Measurements from ENCODE around the gene HSD3B2. TPM values are rescaled to one million over a fixed set of nuclear protein-coding genes. Genes with fewer than 3 reads are reported as not detected.

The HSD3B2 gene
- total RNA-seq, 2 donors from 2014 or later, result not detected

DNA sequence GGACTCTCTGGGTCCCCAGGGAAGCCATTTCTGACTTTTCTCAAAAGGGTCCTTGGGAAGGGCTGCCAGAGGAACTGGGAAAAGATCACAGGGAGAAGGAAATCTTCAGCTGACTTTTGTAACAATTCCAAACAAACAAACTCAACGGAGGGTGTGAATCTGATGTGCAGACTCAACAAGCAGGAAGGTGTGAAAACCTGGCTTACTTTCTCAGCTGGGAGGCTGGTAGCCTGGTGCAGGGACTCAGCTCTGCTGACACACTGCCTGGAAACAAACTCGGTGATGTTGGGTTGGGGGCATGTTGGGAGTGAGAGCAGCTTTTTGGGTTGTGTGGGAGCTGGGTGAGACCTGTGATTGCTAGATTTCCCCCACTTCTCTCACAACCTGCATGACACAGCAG lies 10.2 kb upstream of the HSD3B2 start:
- H3K4me1 ChIP-seq, result no peaks in the 10 kb centered on the region
- H3K27me3 ChIP-seq, result no peaks in the 10 kb centered on the region
- no peak overlapping the region for H3K27ac ChIP-seq
- no peak for DNase-seq (ENCODE audit: low spot score)
- H3K4me3 ChIP-seq, result no peak overlapping the region
- TF ChIP-seq, protein P1, sequence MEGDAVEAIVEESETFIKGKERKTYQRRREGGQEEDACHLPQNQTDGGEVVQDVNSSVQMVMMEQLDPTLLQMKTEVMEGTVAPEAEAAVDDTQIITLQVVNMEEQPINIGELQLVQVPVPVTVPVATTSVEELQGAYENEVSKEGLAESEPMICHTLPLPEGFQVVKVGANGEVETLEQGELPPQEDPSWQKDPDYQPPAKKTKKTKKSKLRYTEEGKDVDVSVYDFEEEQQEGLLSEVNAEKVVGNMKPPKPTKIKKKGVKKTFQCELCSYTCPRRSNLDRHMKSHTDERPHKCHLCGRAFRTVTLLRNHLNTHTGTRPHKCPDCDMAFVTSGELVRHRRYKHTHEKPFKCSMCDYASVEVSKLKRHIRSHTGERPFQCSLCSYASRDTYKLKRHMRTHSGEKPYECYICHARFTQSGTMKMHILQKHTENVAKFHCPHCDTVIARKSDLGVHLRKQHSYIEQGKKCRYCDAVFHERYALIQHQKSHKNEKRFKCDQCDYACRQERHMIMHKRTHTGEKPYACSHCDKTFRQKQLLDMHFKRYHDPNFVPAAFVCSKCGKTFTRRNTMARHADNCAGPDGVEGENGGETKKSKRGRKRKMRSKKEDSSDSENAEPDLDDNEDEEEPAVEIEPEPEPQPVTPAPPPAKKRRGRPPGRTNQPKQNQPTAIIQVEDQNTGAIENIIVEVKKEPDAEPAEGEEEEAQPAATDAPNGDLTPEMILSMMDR (IDR thresholded peaks at IDR 0.05), result no peak
- H3K36me3 ChIP-seq, result no peaks in the 10 kb centered on the region
- peaks cover 0 to 16% of the 10 kb centered on the region in 2 donors for H3K9me3 ChIP-seq

DNA sequence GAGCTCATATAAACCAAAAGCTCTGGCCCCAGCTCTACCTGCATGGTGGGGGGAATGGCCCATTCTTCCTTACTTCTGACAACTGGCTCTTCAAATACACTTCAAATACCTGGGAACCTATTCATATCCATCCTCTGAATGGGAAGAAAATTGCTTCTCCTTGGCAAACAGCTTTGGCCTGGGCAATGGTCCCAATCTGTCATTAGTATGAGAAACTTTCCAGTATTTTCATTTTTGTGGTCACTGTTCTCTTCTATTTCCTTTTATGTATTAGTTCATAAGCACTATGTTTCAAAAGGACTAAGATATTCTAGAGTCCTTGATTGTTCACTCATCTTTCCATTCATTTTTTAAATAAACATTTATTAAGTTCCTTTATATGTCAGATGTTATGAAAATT lies 5.2 kb upstream of the HSD3B2 start:
- Histone ChIP-seq H3K4me1 (no peaks in the 10 kb centered on the region), H3K4me3 (no peak overlapping the region), H3K27me3 (no peaks in the 10 kb centered on the region), H3K36me3 (no peaks in the 10 kb centered on the region), H3K9me3 (peaks cover 0 to 12% of the 10 kb centered on the region in 2 donors), H3K27ac (no peak overlapping the region)
- no peak for DNase-seq (ENCODE audit: low spot score)
- TF ChIP-seq, protein P1 (IDR thresholded peaks at IDR 0.05), result no peak

DNA sequence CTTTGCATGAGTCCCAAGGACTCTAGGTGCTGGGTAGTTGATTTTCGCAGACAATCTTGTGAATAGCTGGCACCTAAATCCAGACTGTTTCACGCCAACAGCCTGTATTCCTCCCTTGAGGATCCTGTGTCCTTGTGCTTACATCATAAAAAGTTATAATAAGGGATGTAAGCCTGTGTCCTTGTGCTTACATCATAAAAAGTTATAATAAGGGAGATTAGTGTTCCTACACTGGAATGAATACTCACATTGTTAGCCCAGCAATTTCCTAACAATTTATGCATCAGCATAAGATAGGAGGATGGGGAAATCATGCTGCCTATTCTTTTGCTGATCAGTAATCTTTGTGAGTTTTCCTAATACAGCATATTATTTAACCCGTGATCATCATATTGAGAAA lies 4.0 kb upstream of the HSD3B2 start:
- H3K36me3 ChIP-seq, result no peaks in the 10 kb centered on the region
- H3K9me3 ChIP-seq, result peaks cover 0 to 12% of the 10 kb centered on the region in 2 donors
- no peak for DNase-seq (ENCODE audit: low spot score)
- H3K4me3 ChIP-seq, result no peak overlapping the region
- TF ChIP-seq, protein P1 (IDR thresholded peaks at IDR 0.05), result no peak
- H3K27me3 ChIP-seq, result no peaks in the 10 kb centered on the region
- no peak overlapping the region for H3K27ac ChIP-seq
- H3K4me1 ChIP-seq, result no peaks in the 10 kb centered on the region

DNA sequence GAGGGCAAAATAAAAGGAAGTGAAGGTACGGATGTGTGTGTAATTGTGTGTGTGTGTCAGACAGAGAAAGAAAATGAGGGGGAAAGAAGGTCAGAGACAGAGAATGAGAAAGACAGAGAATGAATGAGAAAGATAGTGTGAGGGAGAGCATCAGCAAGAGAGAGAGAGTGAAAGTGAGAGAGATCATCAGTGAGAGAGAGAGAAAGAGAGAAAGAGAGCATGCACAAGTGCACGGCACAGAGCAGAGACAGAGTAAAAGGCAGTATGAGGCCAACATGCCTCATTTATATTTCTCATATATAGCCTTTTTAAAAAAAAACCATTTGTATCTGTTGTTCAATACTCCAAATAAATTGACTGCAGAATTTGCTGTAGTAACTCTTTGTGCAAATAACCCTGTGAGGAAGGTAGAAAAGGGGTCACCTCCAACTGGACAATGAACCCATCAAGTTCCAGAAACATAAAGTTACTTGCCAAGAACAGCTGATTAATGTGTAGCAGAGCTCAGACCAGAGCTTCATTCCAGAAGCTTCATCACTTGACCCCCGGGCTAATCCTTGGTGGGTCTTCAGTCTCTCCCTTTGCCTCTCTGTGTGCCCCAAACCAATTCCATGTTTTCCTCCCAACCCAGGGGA lies 1.2 kb downstream of the HSD3B2 start:
- Histone ChIP-seq H3K4me1 (no peaks in the 10 kb centered on the region), H3K27ac (no peak overlapping the region), H3K4me3 (no peak overlapping the region), H3K36me3 (no peaks in the 10 kb centered on the region), H3K9me3 (no peaks in the 10 kb centered on the region), H3K27me3 (no peaks in the 10 kb centered on the region)
- no peak for DNase-seq (ENCODE audit: low spot score)
- TF ChIP-seq, protein P1 (IDR thresholded peaks at IDR 0.05), result no peak

DNA sequence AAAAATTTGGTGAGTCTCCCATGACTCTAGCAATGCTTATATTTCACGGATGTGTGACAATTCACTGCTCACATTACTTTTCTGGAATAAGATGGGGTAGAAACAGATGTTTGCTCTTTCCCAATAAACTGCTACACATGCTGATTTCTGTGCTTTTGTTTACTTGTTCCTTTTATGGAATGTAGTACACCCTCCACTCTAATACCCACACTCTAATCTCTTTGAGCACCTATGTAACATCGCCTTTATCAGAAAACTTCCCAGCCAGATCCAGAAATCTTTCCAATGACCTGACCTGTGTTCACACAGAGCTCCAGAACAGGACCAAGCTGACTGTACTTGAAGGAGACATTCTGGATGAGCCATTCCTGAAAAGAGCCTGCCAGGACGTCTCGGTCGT lies 4.2 kb downstream of the HSD3B2 start:
- H3K4me3 ChIP-seq, result no peak overlapping the region
- no peaks in the 10 kb centered on the region for H3K36me3 ChIP-seq
- H3K9me3 ChIP-seq, result no peaks in the 10 kb centered on the region
- TF ChIP-seq, protein P1 (IDR thresholded peaks at IDR 0.05), result no peak
- no peak for DNase-seq (ENCODE audit: low spot score)
- no peaks in the 10 kb centered on the region for H3K27me3 ChIP-seq
- H3K4me1 ChIP-seq, result no peaks in the 10 kb centered on the region
- H3K27ac ChIP-seq, result no peak overlapping the region

DNA sequence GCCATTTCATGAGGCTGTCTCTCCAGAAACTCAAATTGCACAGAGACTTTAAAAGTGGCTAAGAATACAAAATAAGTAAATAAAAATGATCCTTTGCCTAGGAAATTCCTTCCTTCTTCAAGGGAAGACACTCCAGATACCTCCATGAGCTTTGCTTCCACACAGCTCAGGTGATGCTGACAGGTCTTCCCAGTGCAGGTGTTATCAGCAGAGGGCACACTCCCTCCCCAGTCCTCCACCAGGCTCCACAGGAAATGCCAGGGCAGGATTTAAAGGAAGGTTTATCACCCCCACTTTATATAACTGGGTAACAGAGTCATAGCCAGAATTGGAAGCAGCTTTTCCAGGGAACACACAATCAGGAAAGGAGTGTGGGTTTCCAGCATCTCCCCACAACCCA lies 5.7 kb downstream of the HSD3B2 start:
- no peak for DNase-seq (ENCODE audit: low spot score)
- no peaks in the 10 kb centered on the region for H3K27me3 ChIP-seq
- TF ChIP-seq, protein P1 (IDR thresholded peaks at IDR 0.05), result no peak

More for the DNA sequence above, 5.7 kb downstream of the HSD3B2 start:
- no peaks in the 10 kb centered on the region for H3K36me3 ChIP-seq
- no peak overlapping the region for H3K4me3 ChIP-seq
- no peaks in the 10 kb centered on the region for H3K4me1 ChIP-seq
- no peak overlapping the region for H3K27ac ChIP-seq
- H3K9me3 ChIP-seq, result no peaks in the 10 kb centered on the region
